Liver (tissue), 9 donors: ENCODE data around the gene MOB3B. TPM values are rescaled to one million over a fixed set of nuclear protein-coding genes. Genes with fewer than 3 reads are reported as not detected.

ENCODE experiments used
- DNase-seq: peaks from one replicate; pipeline ENCODE4 v3.0.0-alpha.2; 2017; ENCODE audit warnings: low spot score
- H3K27ac ChIP-seq, 2 donors: one replicate each; pipeline ENCODE4 v1.7.0; 2013; ENCODE audit warnings: inconsistent platforms in 2 of 2, low read length in 2 of 2, control low read depth in 1 of 2, low read depth in 1 of 2, mild to moderate bottlenecking in 1 of 2
- H3K27me3 ChIP-seq, 4 donors: one replicate each; pipeline versions ENCODE4 v1.6.1 to v1.7.0; 2013; ENCODE audit warnings: low read length in 3 of 4, inconsistent platforms in 1 of 4, mild to moderate bottlenecking in 1 of 4, moderate library complexity in 1 of 4; ENCODE audit not compliant: control insufficient read depth in 4 of 4, insufficient read depth in 4 of 4
- H3K36me3 ChIP-seq, 4 donors: one replicate each; pipeline versions ENCODE4 v1.6.1 to v1.7.0; 2013; ENCODE audit warnings: low read length in 3 of 4, mild to moderate bottlenecking in 3 of 4, low read depth in 1 of 4, moderate library complexity in 1 of 4; ENCODE audit not compliant: control insufficient read depth in 4 of 4, insufficient read depth in 3 of 4
- H3K4me1 ChIP-seq, 4 donors: one replicate each; pipeline versions ENCODE4 v1.6.1 to v1.7.0; 2013; ENCODE audit warnings: low read length in 3 of 4, mild to moderate bottlenecking in 3 of 4, moderate library complexity in 1 of 4; ENCODE audit not compliant: control insufficient read depth in 4 of 4, insufficient read depth in 4 of 4
- H3K4me3 ChIP-seq, 3 donors: one replicate each; pipeline versions ENCODE4 v1.6.1 to v1.7.0; 2013; ENCODE audit warnings: low read length in 3 of 3, control low read depth in 1 of 3, low read depth in 1 of 3, mild to moderate bottlenecking in 1 of 3
- H3K9ac ChIP-seq, 2 donors: one replicate each; pipeline ENCODE4 v1.7.0; 2013; ENCODE audit warnings: low read length in 2 of 2, mild to moderate bottlenecking in 2 of 2, moderate library complexity in 2 of 2, control low read depth in 1 of 2, low read depth in 1 of 2
- H3K9me3 ChIP-seq, 4 donors: one replicate each; pipeline versions ENCODE4 v1.6.1 to v1.7.0; 2013; ENCODE audit warnings: low read length in 3 of 4; ENCODE audit not compliant: control insufficient read depth in 4 of 4
- FOXA1 ChIP-seq: IDR thresholded peaks from 2 replicates; pipeline ENCODE4 v1.6.1; 2016; ENCODE audit warnings: antibody characterized with exemption
- HNF4A ChIP-seq, 2 donors: conservative IDR thresholded peaks; 2 replicates each; pipeline ENCODE4 v1.6.1; 2016; ENCODE audit warnings: antibody characterized with exemption in 2 of 2, mild to moderate bottlenecking in 2 of 2
- HNF4G ChIP-seq: IDR thresholded peaks from 2 replicates; pipeline ENCODE4 v1.6.1; 2016; ENCODE audit warnings: antibody characterized with exemption
- JUND ChIP-seq, 2 donors: IDR thresholded peaks; 2 replicates each; pipeline ENCODE4 v1.6.1; 2016; ENCODE audit warnings: antibody characterized with exemption in 2 of 2
- NR2F2 ChIP-seq: IDR thresholded peaks from 2 replicates; pipeline ENCODE4 v1.6.1; 2016; ENCODE audit warnings: antibody characterized with exemption
- RAD21 ChIP-seq, 2 donors: IDR thresholded peaks; 2 replicates each; pipeline ENCODE4 v1.6.1; 2016; ENCODE audit warnings: antibody characterized with exemption in 2 of 2, mild to moderate bottlenecking in 2 of 2
- RXRA ChIP-seq, 2 donors: IDR thresholded peaks; 2 replicates each; pipeline ENCODE4 v1.6.1; 2017 to 2018; ENCODE audit warnings: antibody characterized with exemption in 2 of 2, mild to moderate bottlenecking in 1 of 2
- SP1 ChIP-seq: IDR thresholded peaks from 2 replicates; pipeline ENCODE4 v1.6.1; 2018; ENCODE audit warnings: antibody characterized with exemption, mild to moderate bottlenecking
- TAF1 ChIP-seq: conservative IDR thresholded peaks from 2 replicates; pipeline ENCODE4 v1.6.1; 2016; ENCODE audit warnings: antibody characterized with exemption, mild to moderate bottlenecking
- YY1 ChIP-seq: IDR thresholded peaks from 2 replicates; pipeline ENCODE4 v1.6.1; 2016; ENCODE audit warnings: antibody characterized with exemption, mild to moderate bottlenecking
- ZBTB33 ChIP-seq: IDR thresholded peaks from 2 replicates; pipeline ENCODE4 v1.6.1; 2016; ENCODE audit warnings: antibody characterized with exemption
- WGBS: extraction: QIAGEN DNeasy Blood & Tissue Kit; methylation state at CpG from one replicate; pipeline ENCODE4 v1.1.7; 2013; 5-methylcytosine and 5-hydroxymethylcytosine counted together
- polyA plus RNA-seq, 2 donors: library from polyadenylated mRNA; stranded (reverse) in 1 of 2; unstranded in 1 of 2; fragments of 200-250 nt in 1 of 2; fragments of >200 nt in 1 of 2; fragmentation: Nextera tagmentation in 1 of 2; extraction: Ambion mirVana in 1 of 2; gene quantifications; one replicate each; pipeline versions ENCODE4 v1.2.1 to v1.2.3, GENCODE V29; 2013 to 2015
- total RNA-seq, 2 donors: library from RNA; depleted of rRNA; stranded (reverse); fragments of >200 nt; gene quantifications; one replicate each; pipeline ENCODE4 v1.2.3, GENCODE V29; 2014
- TF ChIP-seq, protein P1 (sequence below): IDR thresholded peaks from 2 replicates; pipeline ENCODE4 v1.6.1; 2016; ENCODE audit warnings: antibody characterized with exemption
- TF ChIP-seq, protein P2 (sequence below): fragments of 150-350 bp; IDR thresholded peaks from 2 replicates; pipeline ENCODE4 v1.5.1; 2017; ENCODE audit warnings: improper control_type of control experiment, low read depth, low read length; ENCODE audit not compliant: missing input control
- TF ChIP-seq, protein P3 (sequence below): IDR thresholded peaks from 2 replicates; pipeline ENCODE4 v1.6.1; 2016; ENCODE audit warnings: antibody characterized with exemption
- donor health status: healthy.
- donor health status: healthy.
- donor health status: healthy.
- donor health status: healthy.
- donor health status: healthy.

MOB3B gene
- total and polyA plus RNA-seq, 4 donors = 0.36 to 1.1 (median 0.76) TPM

GRCh38 chr9:27335075-27335474 is 194.5 kb downstream of the MOB3B start:
- 90% methylated on average over 6 of the region's 6 CpGs for WGBS

DNA sequence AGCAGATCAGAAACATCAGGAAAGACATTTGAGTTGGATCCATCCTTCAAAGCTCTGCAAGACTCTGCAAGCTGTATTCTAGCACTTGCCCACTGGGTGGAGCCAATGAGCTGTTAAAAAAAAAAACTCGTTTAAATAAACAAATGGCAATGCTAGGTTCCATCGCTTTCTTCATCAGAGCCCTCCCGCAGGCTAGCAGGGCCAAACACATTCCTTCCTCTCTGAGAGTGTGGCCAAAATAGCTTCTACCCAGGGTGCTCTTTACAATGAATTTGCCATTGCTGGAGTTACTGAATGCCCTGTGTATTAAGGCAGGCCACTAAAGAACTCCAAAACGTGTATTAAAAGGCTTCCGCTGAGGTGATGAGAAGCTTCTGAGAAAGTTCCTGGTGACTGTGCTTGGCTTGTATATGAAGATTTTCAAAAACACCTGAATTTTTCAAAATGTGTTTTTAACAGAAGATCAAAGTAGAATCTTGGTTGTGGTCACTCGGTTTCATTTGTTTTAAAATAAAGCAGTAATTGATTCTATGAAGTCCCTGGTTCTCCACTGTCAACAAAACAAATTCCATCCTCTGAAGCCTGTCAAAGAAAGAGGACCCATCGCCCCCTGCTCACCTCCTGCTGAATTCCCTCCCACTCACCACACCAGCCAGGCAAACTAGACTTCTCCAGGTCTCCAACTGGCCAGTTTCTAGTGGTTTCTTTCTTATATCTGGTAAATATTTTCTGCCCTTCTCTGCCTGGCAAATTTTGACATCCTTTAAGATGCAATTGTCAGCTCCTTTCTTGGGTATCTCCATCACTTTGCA is 196.2 kb downstream of the MOB3B start:
- TF ChIP-seq, protein P1, sequence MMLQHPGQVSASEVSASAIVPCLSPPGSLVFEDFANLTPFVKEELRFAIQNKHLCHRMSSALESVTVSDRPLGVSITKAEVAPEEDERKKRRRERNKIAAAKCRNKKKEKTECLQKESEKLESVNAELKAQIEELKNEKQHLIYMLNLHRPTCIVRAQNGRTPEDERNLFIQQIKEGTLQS = no peak
- TF ChIP-seq, protein P2, sequence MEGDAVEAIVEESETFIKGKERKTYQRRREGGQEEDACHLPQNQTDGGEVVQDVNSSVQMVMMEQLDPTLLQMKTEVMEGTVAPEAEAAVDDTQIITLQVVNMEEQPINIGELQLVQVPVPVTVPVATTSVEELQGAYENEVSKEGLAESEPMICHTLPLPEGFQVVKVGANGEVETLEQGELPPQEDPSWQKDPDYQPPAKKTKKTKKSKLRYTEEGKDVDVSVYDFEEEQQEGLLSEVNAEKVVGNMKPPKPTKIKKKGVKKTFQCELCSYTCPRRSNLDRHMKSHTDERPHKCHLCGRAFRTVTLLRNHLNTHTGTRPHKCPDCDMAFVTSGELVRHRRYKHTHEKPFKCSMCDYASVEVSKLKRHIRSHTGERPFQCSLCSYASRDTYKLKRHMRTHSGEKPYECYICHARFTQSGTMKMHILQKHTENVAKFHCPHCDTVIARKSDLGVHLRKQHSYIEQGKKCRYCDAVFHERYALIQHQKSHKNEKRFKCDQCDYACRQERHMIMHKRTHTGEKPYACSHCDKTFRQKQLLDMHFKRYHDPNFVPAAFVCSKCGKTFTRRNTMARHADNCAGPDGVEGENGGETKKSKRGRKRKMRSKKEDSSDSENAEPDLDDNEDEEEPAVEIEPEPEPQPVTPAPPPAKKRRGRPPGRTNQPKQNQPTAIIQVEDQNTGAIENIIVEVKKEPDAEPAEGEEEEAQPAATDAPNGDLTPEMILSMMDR = peak; percentile 96
- TF ChIP-seq RAD21 (IDR thresholded peaks at IDR 0.05) (peak; percentile 96 to 98), RXRA (IDR thresholded peaks at IDR 0.05) (peak in 1 of 2 donors; percentile 17), SP1 (no peak)

More at GRCh38 chr9:27335075-27335474, 194.5 kb downstream of the MOB3B start:
- DNase-seq = no peak
- H3K4me1 ChIP-seq = peaks cover 0 to 5% (median 0%) of the 10 kb centered on the region in 4 donors
- no peak overlapping the region for H3K9ac ChIP-seq
- TF ChIP-seq, protein P2 = no peak
- TF ChIP-seq HNF4G = no peak
- no peak for TF ChIP-seq NR2F2
- H3K27ac ChIP-seq = no peak overlapping the region
- no peaks in the 10 kb centered on the region for H3K9me3 ChIP-seq
- H3K36me3 ChIP-seq = no peaks in the 10 kb centered on the region
- H3K27me3 ChIP-seq = no peaks in the 10 kb centered on the region
- H3K4me3 ChIP-seq = no peak overlapping the region

DNA sequence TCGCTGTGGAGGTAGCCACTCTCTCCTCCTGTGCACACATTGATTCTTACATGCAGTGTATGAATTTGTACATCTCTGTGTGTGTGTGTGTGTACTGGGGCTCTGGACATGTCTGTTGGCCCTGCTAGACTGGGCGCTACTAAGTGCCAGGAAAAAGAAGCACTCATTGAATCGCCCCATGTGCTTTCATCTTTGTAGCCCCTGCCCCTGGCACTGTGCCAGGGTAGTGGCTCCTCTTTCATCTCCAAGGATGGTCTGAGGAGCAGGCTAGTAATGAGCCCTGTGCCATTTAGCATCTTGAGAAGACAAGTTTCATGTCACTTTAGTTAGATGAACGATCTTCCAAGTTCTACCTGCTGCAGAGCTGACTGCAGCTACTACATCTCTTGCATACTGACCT is 198.2 kb downstream of the MOB3B start:
- Histone ChIP-seq H3K9ac (no peak overlapping the region), H3K27ac (no peak overlapping the region), H3K9me3 (no peaks in the 10 kb centered on the region), H3K27me3 (no peaks in the 10 kb centered on the region), H3K4me3 (no peak overlapping the region), H3K36me3 (no peaks in the 10 kb centered on the region), H3K4me1 (no peaks in the 10 kb centered on the region)
- no peak for DNase-seq
- WGBS = 92% methylated on average over 4 of the region's 4 CpGs
- TF ChIP-seq, protein P1 = no peak
- TF ChIP-seq JUND (IDR thresholded peaks at IDR 0.05) = no peak
- no peak for TF ChIP-seq ZBTB33
- no peak for TF ChIP-seq TAF1
- TF ChIP-seq HNF4A (conservative IDR thresholded peaks at IDR 0.05) = no peak
- no peak for TF ChIP-seq YY1
- no peak for TF ChIP-seq HNF4G
- TF ChIP-seq, protein P3, sequence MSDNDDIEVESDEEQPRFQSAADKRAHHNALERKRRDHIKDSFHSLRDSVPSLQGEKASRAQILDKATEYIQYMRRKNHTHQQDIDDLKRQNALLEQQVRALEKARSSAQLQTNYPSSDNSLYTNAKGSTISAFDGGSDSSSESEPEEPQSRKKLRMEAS = no peak
- TF ChIP-seq, protein P2 = no peak
- TF ChIP-seq NR2F2 = no peak
- no peak for TF ChIP-seq FOXA1

More for the DNA sequence above, 196.2 kb downstream of the MOB3B start:
- peak; percentile 65 for DNase-seq
- no peaks in the 10 kb centered on the region for H3K36me3 ChIP-seq
- H3K27ac ChIP-seq = no peak overlapping the region
- peaks cover 0 to 2% (median 0%) of the 10 kb centered on the region in 4 donors for H3K4me1 ChIP-seq
- no peaks in the 10 kb centered on the region for H3K27me3 ChIP-seq
- 35% methylated on average over 7 of the region's 7 CpGs for WGBS
- no peaks in the 10 kb centered on the region for H3K9me3 ChIP-seq
- no peak overlapping the region for H3K9ac ChIP-seq
- no peak overlapping the region for H3K4me3 ChIP-seq
